Calu3 (cell line): ENCODE measurements around the gene CHML. TPM values are rescaled to one million over a fixed set of nuclear protein-coding genes. Genes with fewer than 3 reads are reported as not detected.
A peak's percentile ranks its signal among the peaks of the same experiment; 100 is the strongest.

Source experiments
- BruUV-seq: library from RNA; stranded (reverse); fragments of 400-500 nt; replicated peaks from 2 replicates; lab custom pipeline; 2021; lab: Mats Ljungman, UMichigan
- CTCF ChIA-PET: fragments of 300-600 bp; sonication (Branson Sonifier 250); formaldehyde crosslinking; loops from one replicate; lab custom pipeline; 2022; ENCODE audit warnings: antibody characterized with exemption; lab: Charles Lee
- DNase-seq: peaks from one replicate; pipeline ENCODE4 v3.0.0; 2022
- H3K27ac Mint-ChIP-seq: one replicate; pipeline ENCODE4 v1.8.0; 2022; ENCODE audit warnings: mixed read lengths; ENCODE audit not compliant: unreplicated experiment
- H3K27me3 Mint-ChIP-seq: one replicate; pipeline ENCODE4 v1.8.0; 2022; ENCODE audit warnings: mixed read lengths; ENCODE audit not compliant: unreplicated experiment
- H3K36me3 Mint-ChIP-seq: one replicate; pipeline ENCODE4 v1.8.0; 2022; ENCODE audit warnings: mild to moderate bottlenecking, moderate library complexity, mixed read lengths; ENCODE audit not compliant: insufficient read depth, unreplicated experiment
- H3K4me1 Mint-ChIP-seq: one replicate; pipeline ENCODE4 v1.8.0; 2022; ENCODE audit warnings: mild to moderate bottlenecking, low read depth, mixed read lengths; ENCODE audit not compliant: unreplicated experiment
- H3K4me3 Mint-ChIP-seq: one replicate; pipeline ENCODE4 v1.8.0; 2022; ENCODE audit warnings: mild to moderate bottlenecking, low read depth, moderate library complexity, mixed read lengths; ENCODE audit not compliant: unreplicated experiment
- H3K9me3 Mint-ChIP-seq: one replicate; pipeline ENCODE4 v1.8.0; 2022; ENCODE audit warnings: low read depth, mixed read lengths; ENCODE audit not compliant: unreplicated experiment
- CTCF ChIP-seq: fragments of 200-600 bp; IDR thresholded peaks from one replicate; pipeline ENCODE4 v1.8.0; 2022; ENCODE audit warnings: antibody characterized with exemption; ENCODE audit not compliant: unreplicated experiment
- intact Hi-C: fragments of 100-400 bp; cut with micrococcal nuclease; formaldehyde crosslinking; loops from one replicate; pipeline ENCODE4 v1.10.0; 2022; ENCODE audit not compliant: unreplicated experiment
- total RNA-seq: library from RNA; stranded (reverse); gene quantifications from 2 replicates; pipeline ENCODE4 v1.2.3, GENCODE V29; 2022

The CHML gene
- total RNA-seq, 1 experiment from 2014 or later: 28.2 TPM

- H3K27ac Mint-ChIP-seq: no peak overlapping the region
- no peak overlapping the region for H3K4me3 Mint-ChIP-seq
- no peaks in the 10 kb centered on the region for H3K36me3 Mint-ChIP-seq
- no peak for DNase-seq
- intact Hi-C loops: no loop called here
- H3K4me1 Mint-ChIP-seq: peaks cover 52% of the 10 kb centered on the region
- BruUV-seq: no TSS peak
- H3K27me3 Mint-ChIP-seq: no peaks in the 10 kb centered on the region
- peak; percentile 28 for TF ChIP-seq CTCF
- CTCF ChIA-PET: no interaction called here
- no peaks in the 10 kb centered on the region for H3K9me3 Mint-ChIP-seq
Measured at GRCh38 chr1:241605146-241605805, 34.9 kb downstream of the CHML start.

GRCh38 chr1:241603731-241604245, 36.4 kb downstream of the CHML start:
- BruUV-seq: no TSS peak
- Mint-ChIP-seq H3K4me3 (no peak overlapping the region), H3K27ac (peak overlapping the region; percentile 43), H3K4me1 (peaks cover 52% of the 10 kb centered on the region), H3K27me3 (no peaks in the 10 kb centered on the region), H3K9me3 (no peaks in the 10 kb centered on the region), H3K36me3 (no peaks in the 10 kb centered on the region)
- CTCF ChIA-PET: interaction anchor here (0.6 kb wide), 1 partner anchor 818 kb away, joined by 3 read pairs; no protein-coding TSS in a partner anchor
- intact Hi-C loops: no loop called here
- no peak for DNase-seq
- no peak for TF ChIP-seq CTCF

- no TSS peak for BruUV-seq
- TF ChIP-seq CTCF: no peak
- Mint-ChIP-seq H3K36me3 (no peaks in the 10 kb centered on the region), H3K27me3 (no peaks in the 10 kb centered on the region), H3K4me3 (no peak overlapping the region), H3K4me1 (peaks cover 38% of the 10 kb centered on the region), H3K27ac (peak overlapping the region; percentile 34), H3K9me3 (no peaks in the 10 kb centered on the region)
- CTCF ChIA-PET: interaction anchor here (0.7 to 1.1 kb wide), 2 partner anchors 10 to 27 kb away, joined by 3 read pairs; no protein-coding TSS in a partner anchor
- intact Hi-C loops: no loop called here
- DNase-seq: no peak
Measured at GRCh38 chr1:241600496-241600901, 39.7 kb downstream of the CHML start.

- H3K4me3 Mint-ChIP-seq: no peak overlapping the region
- no peaks in the 10 kb centered on the region for H3K27me3 Mint-ChIP-seq
- no peaks in the 10 kb centered on the region for H3K9me3 Mint-ChIP-seq
- DNase-seq: no peak
- CTCF ChIA-PET: interaction anchor here (0.6 kb wide), 1 partner anchor 981 kb away, joined by 4 read pairs; no protein-coding TSS in a partner anchor
- no peak overlapping the region for H3K27ac Mint-ChIP-seq
- no TSS peak for BruUV-seq
- intact Hi-C loops: no loop called here
- H3K36me3 Mint-ChIP-seq: no peaks in the 10 kb centered on the region
- H3K4me1 Mint-ChIP-seq: peaks cover 22% of the 10 kb centered on the region
- no peak for TF ChIP-seq CTCF
Measured at GRCh38 chr1:241598249-241598648, 41.9 kb downstream of the CHML start.
